Body of pancreas (tissue), 4 donors: ENCODE data around the gene UBL3. TPM values are rescaled to one million over a fixed set of nuclear protein-coding genes. Genes with fewer than 3 reads are reported as not detected.

Experiments
- ATAC-seq: fragments of 150-250 bp; one replicate; pipeline ENCODE4 v1.9.1; 2016
- DNase-seq, 4 donors: peaks; one replicate each; pipeline ENCODE4 v3.0.0-alpha.2; 2019
- H3K27ac ChIP-seq, 4 donors: fragments of 200-600 bp; sonication (generic); 1 replicate in 3 of 4; 2 replicates in 1 of 4; pipeline versions ENCODE4 v1.5.1 to v1.6.1; 2016 to 2019; ENCODE audit warnings: mild to moderate bottlenecking in 1 of 4, mixed read lengths in 1 of 4, moderate library complexity in 1 of 4
- H3K27me3 ChIP-seq, 2 donors: fragments of 200-600 bp; sonication (generic); one replicate each; pipeline ENCODE4 v1.6.0; 2016; ENCODE audit warnings: mild to moderate bottlenecking in 1 of 2
- H3K36me3 ChIP-seq, 2 donors: fragments of 200-600 bp; sonication (generic); replicated peaks in 1 of 2; 2 replicates each; pipeline ENCODE4 v1.5.1; 2016; ENCODE audit warnings: low read depth in 2 of 2; ENCODE audit not compliant: insufficient read depth in 1 of 2
- H3K4me1 ChIP-seq: fragments of 200-600 bp; sonication (generic); one replicate; pipeline ENCODE4 v1.6.0; 2016
- H3K4me3 ChIP-seq, 2 donors: fragments of 200-600 bp; sonication (generic); 1 replicate in 1 of 2; 2 replicates in 1 of 2; pipeline ENCODE4 v1.5.1; 2016 to 2019
- H3K9me3 ChIP-seq, 3 donors: fragments of 200-600 bp; sonication (generic); 1 replicate in 2 of 3; 2 replicates in 1 of 3; pipeline ENCODE4 v1.5.1; 2016
- POLR2A ChIP-seq, 3 donors: fragments of 450-650 bp; IDR thresholded peaks; one replicate each; pipeline ENCODE4 v1.6.1; 2016; ENCODE audit warnings: antibody characterized with exemption in 3 of 3, mild to moderate bottlenecking in 2 of 3
- WGBS, 2 donors: methylation state at CpG; one replicate each; pipeline ENCODE4 v1.1.5; 2017; 5-methylcytosine and 5-hydroxymethylcytosine counted together
- intact Hi-C: fragments of 100-400 bp; cut with DNase I; formaldehyde crosslinking; loops from one replicate; pipeline ENCODE4 v1.15.1; 2023
- total RNA-seq, 2 donors: library from RNA; depleted of rRNA; stranded (reverse); fragments of >200 nt; gene quantifications; one replicate each; pipeline ENCODE4 v1.1.0, GENCODE V29; 2016
- TF ChIP-seq, protein P1 (sequence below), 7 experiments: fragments of 450-650 bp in 4 of 7; fragments of 200-600 bp in 3 of 7; sonication (generic) in 3 of 7; IDR thresholded peaks; one replicate each; pipeline ENCODE4 v1.5.1; 2016 to 2019; ENCODE audit warnings: antibody characterized with exemption in 7 of 7

The UBL3 gene
- total RNA-seq, 2 donors from 2014 or later = 20.4 to 33.2 TPM

- ATAC-seq = no peak
- WGBS, 2 donors = 67 to 71% methylated on average over 2 of the region's 2 CpGs
- H3K4me3 ChIP-seq = no peak overlapping the region
- no peaks in the 10 kb centered on the region for H3K27me3 ChIP-seq
- no peaks in the 10 kb centered on the region for H3K9me3 ChIP-seq
- no peaks in the 10 kb centered on the region for H3K36me3 ChIP-seq
- intact Hi-C loops = loop anchor here (10.0 kb wide), 1 partner anchor 62 kb away; no protein-coding TSS in a partner anchor
- H3K27ac ChIP-seq = no peak overlapping the region
- TF ChIP-seq, protein P1, sequence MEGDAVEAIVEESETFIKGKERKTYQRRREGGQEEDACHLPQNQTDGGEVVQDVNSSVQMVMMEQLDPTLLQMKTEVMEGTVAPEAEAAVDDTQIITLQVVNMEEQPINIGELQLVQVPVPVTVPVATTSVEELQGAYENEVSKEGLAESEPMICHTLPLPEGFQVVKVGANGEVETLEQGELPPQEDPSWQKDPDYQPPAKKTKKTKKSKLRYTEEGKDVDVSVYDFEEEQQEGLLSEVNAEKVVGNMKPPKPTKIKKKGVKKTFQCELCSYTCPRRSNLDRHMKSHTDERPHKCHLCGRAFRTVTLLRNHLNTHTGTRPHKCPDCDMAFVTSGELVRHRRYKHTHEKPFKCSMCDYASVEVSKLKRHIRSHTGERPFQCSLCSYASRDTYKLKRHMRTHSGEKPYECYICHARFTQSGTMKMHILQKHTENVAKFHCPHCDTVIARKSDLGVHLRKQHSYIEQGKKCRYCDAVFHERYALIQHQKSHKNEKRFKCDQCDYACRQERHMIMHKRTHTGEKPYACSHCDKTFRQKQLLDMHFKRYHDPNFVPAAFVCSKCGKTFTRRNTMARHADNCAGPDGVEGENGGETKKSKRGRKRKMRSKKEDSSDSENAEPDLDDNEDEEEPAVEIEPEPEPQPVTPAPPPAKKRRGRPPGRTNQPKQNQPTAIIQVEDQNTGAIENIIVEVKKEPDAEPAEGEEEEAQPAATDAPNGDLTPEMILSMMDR (IDR thresholded peaks at IDR 0.05) = no peak
- no peak for TF ChIP-seq POLR2A (IDR thresholded peaks at IDR 0.05)
- DNase-seq = no peak
- peaks cover 13% of the 10 kb centered on the region for H3K4me1 ChIP-seq
These were observed 2.7 kb upstream of the UBL3 start for GRCh38 chr13:29853131-29853530.

- peaks cover 13% of the 10 kb centered on the region for H3K4me1 ChIP-seq
- no peaks in the 10 kb centered on the region for H3K9me3 ChIP-seq
- WGBS, 2 donors = 63 to 65% methylated on average over 5 of the region's 5 CpGs
- H3K4me3 ChIP-seq = no peak overlapping the region
- ATAC-seq (no peak), DNase-seq (no peak)
- no peak overlapping the region for H3K27ac ChIP-seq
- no peak for TF ChIP-seq POLR2A (IDR thresholded peaks at IDR 0.05)
- TF ChIP-seq, protein P1 (IDR thresholded peaks at IDR 0.05) = no peak
- intact Hi-C loops = loop anchor here (10.0 kb wide), 1 partner anchor 62 kb away; no protein-coding TSS in a partner anchor
- H3K36me3 ChIP-seq = no peaks in the 10 kb centered on the region
- no peaks in the 10 kb centered on the region for H3K27me3 ChIP-seq
These were observed 2.1 kb upstream of the UBL3 start for GRCh38 chr13:29852472-29853054.

- Histone ChIP-seq H3K27ac (peak overlapping the region; percentile 97 to 99 (median 99)), H3K9me3 (no peaks in the 10 kb centered on the region), H3K4me3 (peak overlapping the region; percentile 60 to 80), H3K36me3 (no peaks in the 10 kb centered on the region), H3K27me3 (no peaks in the 10 kb centered on the region), H3K4me1 (peaks cover 22% of the 10 kb centered on the region)
- peak; percentile 74 to 80 (median 79) for DNase-seq
- TF ChIP-seq, protein P1 (IDR thresholded peaks at IDR 0.05) = peak in 1 of 7 experiments; percentile 4
- TF ChIP-seq POLR2A (IDR thresholded peaks at IDR 0.05) = no peak
- peak; percentile 43 for ATAC-seq
- intact Hi-C loops = loop anchor here (10.0 kb wide), 1 partner anchor 65 kb away; no protein-coding TSS in a partner anchor
- 0 to 1% methylated on average over 14 to 49 of the region's 50 CpGs for WGBS, 2 donors
These were observed 645 bp downstream of the UBL3 start for GRCh38 chr13:29849731-29850212.

- DNase-seq (peak in 3 of 4 donors; percentile 22 to 31 (median 28)), ATAC-seq (no peak)
- intact Hi-C loops = no loop called here
These were observed 1.3 kb downstream of the UBL3 start for GRCh38 chr13:29849071-29849631.

More at GRCh38 chr13:29849071-29849631, 1.3 kb downstream of the UBL3 start:
- 0 to 1% methylated on average over 24 of the region's 24 CpGs for WGBS, 2 donors
- Histone ChIP-seq H3K36me3 (no peaks in the 10 kb centered on the region), H3K9me3 (no peaks in the 10 kb centered on the region), H3K27ac (peak overlapping the region; percentile 97 to 99 (median 99)), H3K27me3 (no peaks in the 10 kb centered on the region), H3K4me1 (peaks cover 22% of the 10 kb centered on the region), H3K4me3 (peak overlapping the region; percentile 60 to 80)
- TF ChIP-seq POLR2A (IDR thresholded peaks at IDR 0.05) = no peak
- TF ChIP-seq, protein P1 (IDR thresholded peaks at IDR 0.05) = no peak
